Panc1 (cell line): ENCODE data around the gene ADGRA1. TPM values are rescaled to one million over a fixed set of nuclear protein-coding genes. Genes with fewer than 3 reads are reported as not detected.
A peak's percentile ranks its signal among the peaks of the same experiment; 100 is the strongest.

ENCODE experiments used
- ATAC-seq: fragments of 200-7000 bp; cut with Tn5 transposase; 2 replicates; pipeline ENCODE4 v1.9.1; 2020; ENCODE audit warnings: mild to moderate bottlenecking, moderate library complexity
- BruUV-seq: library from RNA; stranded (reverse); fragments of 400-500 nt; replicated peaks from 2 replicates; lab custom pipeline; 2021; lab: Mats Ljungman, UMichigan
- CTCF ChIA-PET: fragments of 300-600 bp; sonication (Branson Sonifier 250); formaldehyde crosslinking; loops from one replicate; lab custom pipeline; 2022; ENCODE audit warnings: antibody characterized with exemption; lab: Charles Lee
- POLR2A ChIA-PET: fragments of 300-600 bp; sonication (Branson Sonifier 250); formaldehyde crosslinking; loops from one replicate; lab custom pipeline; 2022; ENCODE audit warnings: antibody characterized with exemption; lab: Charles Lee
- DNase-seq: peaks from one replicate; pipeline ENCODE4 v3.0.0-alpha.2; 2010; ENCODE audit warnings: low read depth, low spot score
- H3K27ac ChIP-seq: 2 replicates; pipeline ENCODE4 v1.5.1; 2011; ENCODE audit warnings: mild to moderate bottlenecking, low read length, inconsistent platforms
- H3K27me3 ChIP-seq: fragments of 200-500 bp; sonication (Bioruptor generic); 2 replicates; pipeline ENCODE4 v1.6.0; 2014; ENCODE audit warnings: low read length, inconsistent platforms; ENCODE audit not compliant: control insufficient read depth, insufficient read depth
- H3K36me3 ChIP-seq: fragments of 200-500 bp; sonication (Bioruptor generic); 2 replicates; pipeline ENCODE4 v1.5.1; 2014; ENCODE audit warnings: inconsistent platforms, mild to moderate bottlenecking, low read length, moderate library complexity; ENCODE audit not compliant: control insufficient read depth, insufficient read depth
- H3K4me1 ChIP-seq: 2 replicates; pipeline ENCODE4 v1.5.1; 2011; ENCODE audit warnings: inconsistent platforms, mild to moderate bottlenecking, low read length, moderate library complexity; ENCODE audit not compliant: control insufficient read depth, insufficient read depth
- H3K4me3 ChIP-seq, 2 experiments: 2 replicates each; pipeline ENCODE4 v1.5.1; 2011 to 2012; ENCODE audit warnings: low read depth in 2 of 2, low read length in 2 of 2, mild to moderate bottlenecking in 2 of 2, inconsistent platforms in 1 of 2, moderate library complexity in 1 of 2
- H3K9me3 ChIP-seq: fragments of 200-500 bp; sonication (Bioruptor generic); 2 replicates; pipeline ENCODE4 v1.5.1; 2014; ENCODE audit warnings: low read depth, mild to moderate bottlenecking, inconsistent platforms, low read length, moderate library complexity; ENCODE audit not compliant: control insufficient read depth, insufficient read depth
- CTCF ChIP-seq: fragments of 450-650 bp; IDR thresholded peaks from 2 replicates; pipeline ENCODE4 v1.5.1; 2017; ENCODE audit warnings: mild to moderate bottlenecking
- POLR2AphosphoS5 ChIP-seq: IDR thresholded peaks from 2 replicates; pipeline ENCODE4 v1.6.1; 2012; ENCODE audit warnings: mild to moderate bottlenecking, low read depth, low read length, moderate library complexity
- REST ChIP-seq, 2 experiments: IDR thresholded peaks; 2 replicates each; pipeline ENCODE4 v1.6.1; 2011 to 2012; ENCODE audit warnings: low read depth in 2 of 2, control low read depth in 1 of 2, low read length in 1 of 2, mild to moderate bottlenecking in 1 of 2, moderate library complexity in 1 of 2; ENCODE audit not compliant: insufficient read depth in 1 of 2
- SIN3A ChIP-seq: IDR thresholded peaks from 2 replicates; pipeline ENCODE4 v1.6.1; 2012; ENCODE audit warnings: low read depth, mild to moderate bottlenecking, low read length, moderate library complexity, borderline replicate concordance; ENCODE audit not compliant: insufficient read depth
- TCF7L2 ChIP-seq: IDR thresholded peaks from 2 replicates; pipeline ENCODE4 v1.6.1; 2011; ENCODE audit warnings: mild to moderate bottlenecking, low read depth, low read length, inconsistent platforms
- in situ Hi-C: cut with HindIII; loops from 2 replicates; pipeline ENCODE4 v1.10.0; 2016; ENCODE audit warnings: low sequenced_read_pairs, low pct_unique_long_range_greater_than_20kb
- intact Hi-C: fragments of 100-400 bp; cut with micrococcal nuclease; formaldehyde crosslinking; loops from one replicate; pipeline ENCODE4 v1.10.0; 2022; ENCODE audit not compliant: unreplicated experiment
- total RNA-seq: library from RNA; stranded (reverse); gene quantifications from one replicate; pipeline ENCODE4 v1.2.1, GENCODE V29; 2021; ENCODE audit not compliant: unreplicated experiment

ADGRA1 gene
- total RNA-seq, 1 experiment from 2014 or later = 0.05 TPM

GRCh38 chr10:133059093-133059470 lies 28.6 kb upstream of the ADGRA1 start:
- Histone ChIP-seq H3K9me3 (no peaks in the 10 kb centered on the region), H3K27me3 (peaks cover 6% of the 10 kb centered on the region; the same call in 1 of the 2 replicates), H3K4me3 (no peak overlapping the region), H3K4me1 (no peaks in the 10 kb centered on the region), H3K36me3 (no peaks in the 10 kb centered on the region), H3K27ac (no peak overlapping the region)
- CTCF ChIA-PET = no interaction called here
- DNase-seq = no peak
- TF ChIP-seq TCF7L2 (no peak), POLR2AphosphoS5 (no peak), SIN3A (no peak), REST (IDR thresholded peaks at IDR 0.05; ENCODE audit: insufficient read depth in 1 of 2, low read depth in 2 of 2, low read length in 1 of 2) (no peak), CTCF (no peak)
- ATAC-seq = no peak
- intact Hi-C loops = no loop called here
- no TSS peak for BruUV-seq
- in situ Hi-C loops = no loop called here
- POLR2A ChIA-PET = no interaction called here

- ChIA-PET CTCF (no interaction called here), POLR2A (no interaction called here)
- ATAC-seq (peak; percentile 20; the same call in 1 of the 2 replicates), DNase-seq (no peak)
- peaks cover 2% of the 10 kb centered on the region; the same call in 1 of the 2 replicates for H3K27me3 ChIP-seq
- no peak overlapping the region for H3K27ac ChIP-seq
- H3K4me1 ChIP-seq = no peaks in the 10 kb centered on the region
- no peaks in the 10 kb centered on the region for H3K36me3 ChIP-seq
- no TSS peak for BruUV-seq
- intact Hi-C loops = no loop called here
- in situ Hi-C loops = no loop called here
- TF ChIP-seq TCF7L2 (no peak), CTCF (no peak), SIN3A (no peak), REST (IDR thresholded peaks at IDR 0.05; ENCODE audit: insufficient read depth in 1 of 2, low read depth in 2 of 2, low read length in 1 of 2) (no peak), POLR2AphosphoS5 (no peak)
- no peak overlapping the region for H3K4me3 ChIP-seq
- H3K9me3 ChIP-seq = no peaks in the 10 kb centered on the region
Observed at GRCh38 chr10:133059571-133059970, 28.2 kb upstream of the ADGRA1 start.
